ENCODE results near the gene MRPL22. TPM values are rescaled to one million over a fixed set of nuclear protein-coding genes. Genes with fewer than 3 reads are reported as not detected.

MRPL22 gene
- total and polyA plus RNA-seq, 3 donors from 2014 or later = 28.1 to 81.4 (median 42.6) TPM

GRCh38 chr5:154986151-154986550 is 45.3 kb downstream of the MRPL22 start:
- Histone ChIP-seq H3K9me3 (no peaks in the 10 kb centered on the region), H3K4me1 (no peaks in the 10 kb centered on the region), H3K27ac (no peak overlapping the region), H3K27me3 (no peaks in the 10 kb centered on the region), H3K36me3 (ENCODE audit: low read depth, missing control alignments) (no peaks in the 10 kb centered on the region), H3K4me3 (no peak overlapping the region)
- WGBS, 2 donors = 48 to 57% methylated on average over 4 of the region's 4 CpGs
- DNase-seq = peak; percentile 64
- TF ChIP-seq POLR2A (IDR thresholded peaks at IDR 0.05) = no peak
- TF ChIP-seq CTCF (IDR thresholded peaks at IDR 0.05) = no peak
- intact Hi-C loops (cut with DNase I; ENCODE audit: low total_unique reads) = no loop called here

GRCh38 chr5:154989626-154990025 is 48.8 kb downstream of the MRPL22 start:
- TF ChIP-seq POLR2A (IDR thresholded peaks at IDR 0.05) = no peak
- no peak for TF ChIP-seq CTCF (IDR thresholded peaks at IDR 0.05)
- Histone ChIP-seq H3K4me1 (no peaks in the 10 kb centered on the region), H3K9me3 (no peaks in the 10 kb centered on the region), H3K4me3 (no peak overlapping the region), H3K27ac (no peak overlapping the region), H3K36me3 (ENCODE audit: low read depth, missing control alignments) (no peaks in the 10 kb centered on the region), H3K27me3 (no peaks in the 10 kb centered on the region)
- intact Hi-C loops (cut with DNase I; ENCODE audit: low total_unique reads) = no loop called here
- no peak for DNase-seq
- 42 to 54% methylated on average over 2 of the region's 2 CpGs for WGBS, 2 donors

- no peak for TF ChIP-seq POLR2A (IDR thresholded peaks at IDR 0.05)
- TF ChIP-seq CTCF (IDR thresholded peaks at IDR 0.05) = no peak
- no peaks in the 10 kb centered on the region for H3K27me3 ChIP-seq
- no peak overlapping the region for H3K27ac ChIP-seq
- no peak for DNase-seq
- H3K36me3 ChIP-seq (ENCODE audit: low read depth, missing control alignments) = no peaks in the 10 kb centered on the region
- intact Hi-C loops (cut with DNase I; ENCODE audit: low total_unique reads) = no loop called here
- WGBS, 2 donors = 72 to 83% methylated on average over 2 of the region's 2 CpGs
- no peaks in the 10 kb centered on the region for H3K9me3 ChIP-seq
- H3K4me3 ChIP-seq = no peak overlapping the region
- H3K4me1 ChIP-seq = no peaks in the 10 kb centered on the region
Measured at GRCh38 chr5:154993461-154993860, 52.6 kb downstream of the MRPL22 start.

- 77 to 80% methylated on average over 4 of the region's 4 CpGs for WGBS, 2 donors
- Histone ChIP-seq H3K27ac (no peak overlapping the region), H3K4me3 (no peak overlapping the region), H3K36me3 (ENCODE audit: low read depth, missing control alignments) (no peaks in the 10 kb centered on the region), H3K27me3 (no peaks in the 10 kb centered on the region), H3K9me3 (no peaks in the 10 kb centered on the region), H3K4me1 (no peaks in the 10 kb centered on the region)
- TF ChIP-seq CTCF (IDR thresholded peaks at IDR 0.05) = no peak
- no peak for TF ChIP-seq POLR2A (IDR thresholded peaks at IDR 0.05)
- no peak for DNase-seq
- intact Hi-C loops (cut with DNase I; ENCODE audit: low total_unique reads) = no loop called here
Measured at GRCh38 chr5:154995679-154996078, 54.8 kb downstream of the MRPL22 start.

GRCh38 chr5:154997746-154998145 is 56.9 kb downstream of the MRPL22 start:
- H3K27ac ChIP-seq = no peak overlapping the region
- no peaks in the 10 kb centered on the region for H3K36me3 ChIP-seq (ENCODE audit: low read depth, missing control alignments)
- 60 to 65% methylated on average over 5 of the region's 5 CpGs for WGBS, 2 donors
- intact Hi-C loops (cut with DNase I; ENCODE audit: low total_unique reads) = no loop called here
- H3K27me3 ChIP-seq = no peaks in the 10 kb centered on the region
- no peaks in the 10 kb centered on the region for H3K4me1 ChIP-seq
- H3K9me3 ChIP-seq = no peaks in the 10 kb centered on the region
- no peak overlapping the region for H3K4me3 ChIP-seq
- TF ChIP-seq CTCF (IDR thresholded peaks at IDR 0.05) = no peak
- no peak for TF ChIP-seq POLR2A (IDR thresholded peaks at IDR 0.05)
- DNase-seq = no peak
